Middle frontal gyrus (tissue), 1 donor: ENCODE measurements around the gene EPHB1.

Experiments used
- DNase-seq: peaks from one replicate; pipeline ENCODE4 v3.0.0-alpha.2; 2015; ENCODE audit warnings: low spot score; ENCODE audit errors: extremely low spot score

Gene EPHB1

GRCh38 chr3:134879990-134880389, 84.9 kb downstream of the EPHB1 start:
- no peak for DNase-seq

GRCh38 chr3:134880431-134880830, 85.4 kb downstream of the EPHB1 start:
- no peak for DNase-seq

- DNase-seq = no peak
Measured at GRCh38 chr3:134881305-134881704, 86.2 kb downstream of the EPHB1 start.

GRCh38 chr3:134883697-134884385, 88.8 kb downstream of the EPHB1 start:
- no peak for DNase-seq

GRCh38 chr3:134885877-134886621, 91.0 kb downstream of the EPHB1 start:
- DNase-seq = no peak

GRCh38 chr3:134886991-134887390, 91.9 kb downstream of the EPHB1 start:
- DNase-seq = no peak

- no peak for DNase-seq
Measured at GRCh38 chr3:134887536-134887935, 92.5 kb downstream of the EPHB1 start.

GRCh38 chr3:134892326-134892725, 97.3 kb downstream of the EPHB1 start:
- no peak for DNase-seq

- DNase-seq = no peak
Measured at GRCh38 chr3:134892761-134893160, 97.7 kb downstream of the EPHB1 start.

- no peak for DNase-seq
Measured at GRCh38 chr3:134894533-134894932, 99.5 kb downstream of the EPHB1 start.

- no peak for DNase-seq
Measured at GRCh38 chr3:134895181-134895580, 100.1 kb downstream of the EPHB1 start.

- DNase-seq = no peak
Measured at GRCh38 chr3:134896141-134896540, 101.1 kb downstream of the EPHB1 start.

- DNase-seq = no peak
Measured at GRCh38 chr3:134896696-134897095, 101.6 kb downstream of the EPHB1 start.

GRCh38 chr3:134897391-134898141, 102.5 kb downstream of the EPHB1 start:
- DNase-seq = no peak

GRCh38 chr3:134898181-134898754, 103.2 kb downstream of the EPHB1 start:
- no peak for DNase-seq

GRCh38 chr3:134899786-134900185, 104.7 kb downstream of the EPHB1 start:
- no peak for DNase-seq

GRCh38 chr3:134900482-134900881, 105.4 kb downstream of the EPHB1 start:
- DNase-seq = no peak

GRCh38 chr3:134901461-134901860, 106.4 kb downstream of the EPHB1 start:
- DNase-seq = no peak

GRCh38 chr3:134903837-134904236, 108.8 kb downstream of the EPHB1 start:
- DNase-seq = no peak

- DNase-seq = no peak
Measured at GRCh38 chr3:134904241-134904771, 109.2 kb downstream of the EPHB1 start.

- no peak for DNase-seq
Measured at GRCh38 chr3:134904776-134905646, 110.0 kb downstream of the EPHB1 start.
